GM12874 (cell line): ENCODE data around the gene RGL3.

Experiments used
- CTCF ChIP-seq: IDR thresholded peaks from 2 replicates; pipeline ENCODE4 v1.5.1; 2011; ENCODE audit warnings: low read depth, mild to moderate bottlenecking, control low read depth, low read length, moderate library complexity; ENCODE audit not compliant: insufficient read depth

Gene RGL3

DNA sequence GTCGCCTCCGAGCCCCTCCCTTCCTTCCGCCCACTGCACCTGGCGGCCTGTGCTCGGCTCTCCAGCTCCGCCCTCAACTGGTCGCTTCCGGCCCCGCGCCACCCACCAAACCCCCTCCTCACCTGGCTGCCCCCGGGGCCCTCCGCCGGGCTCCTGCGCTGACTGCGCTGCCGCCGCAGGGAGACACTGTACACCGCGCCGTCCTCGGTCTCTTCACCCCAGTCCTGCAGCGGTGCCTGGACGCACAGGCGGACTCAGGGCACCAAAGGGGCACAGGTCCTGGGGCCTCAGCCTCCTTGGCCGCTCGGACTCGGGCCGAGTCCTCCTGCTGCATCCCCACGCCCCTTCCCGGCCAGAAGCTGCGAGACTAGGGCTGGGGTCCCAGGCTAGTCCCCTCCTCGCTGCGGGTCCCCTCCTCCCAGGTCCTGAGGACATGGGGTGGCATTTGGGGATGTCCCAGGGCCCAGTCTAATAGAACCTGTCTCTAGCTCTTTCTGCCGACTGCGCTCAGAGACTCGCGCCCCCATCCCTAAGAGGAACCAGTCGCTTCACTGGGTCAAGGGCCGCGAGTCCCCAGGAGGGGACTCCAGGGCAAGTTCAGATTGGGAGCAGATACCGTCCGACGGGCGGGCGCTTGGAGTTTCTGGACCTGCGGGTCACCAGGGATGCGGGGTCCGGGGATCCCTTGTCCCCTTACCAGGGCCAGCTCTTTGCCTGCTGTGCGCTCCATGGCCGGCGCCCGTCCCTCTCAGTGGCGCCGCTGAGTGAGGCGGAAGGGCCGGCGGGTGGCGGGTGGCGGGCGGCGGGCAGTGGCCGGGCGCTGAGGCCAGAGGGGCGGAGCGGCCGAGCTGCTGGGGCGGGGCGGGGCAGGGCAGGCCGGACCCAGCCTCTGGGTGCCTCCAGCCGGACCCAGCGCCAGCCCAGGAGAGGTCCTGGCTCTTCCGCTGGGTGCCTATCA lies at the start of gene RGL3:
Gene RGL3 (minus strand): TSS at position 766 of the 958 bp plus-strand sequence. CDS start 36 bp downstream, at position 730.
- TF ChIP-seq CTCF, result no peak

- no peak for TF ChIP-seq CTCF
These were observed 46.5 kb upstream of the RGL3 start for GRCh38 chr19:11465600-11465999.

DNA sequence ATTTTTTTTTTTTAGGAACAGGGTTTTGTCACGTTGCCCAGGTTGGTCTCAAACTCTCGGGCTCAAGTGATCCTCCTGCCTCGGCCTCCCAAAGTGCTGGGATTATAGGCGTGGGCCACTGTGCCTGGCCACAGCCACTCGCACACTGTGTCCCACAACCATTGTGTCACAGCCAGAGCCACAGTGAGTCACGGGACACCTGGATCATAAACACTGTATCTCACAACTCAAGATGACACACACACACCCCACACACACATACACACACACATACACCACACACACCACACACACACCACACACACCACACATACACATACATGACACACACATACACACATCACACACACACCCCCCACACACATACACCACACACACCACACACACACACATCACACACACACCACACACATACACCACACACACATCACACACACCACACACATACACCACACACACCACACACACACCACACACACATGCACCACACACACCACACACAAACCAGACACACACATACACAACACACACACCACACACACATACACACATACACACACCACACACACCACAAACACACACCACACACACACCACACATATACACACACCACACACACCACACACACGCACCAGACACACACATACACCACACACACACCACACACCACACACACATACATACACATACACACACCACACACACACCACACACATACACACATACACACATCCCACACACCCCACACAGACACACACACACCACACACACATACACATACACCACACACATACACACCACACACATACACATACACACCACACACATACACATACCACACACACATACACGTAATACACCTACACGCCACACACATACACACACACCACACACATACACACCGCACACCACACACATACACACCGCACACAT lies 45.5 kb upstream of the RGL3 start:
- TF ChIP-seq CTCF, result no peak

DNA sequence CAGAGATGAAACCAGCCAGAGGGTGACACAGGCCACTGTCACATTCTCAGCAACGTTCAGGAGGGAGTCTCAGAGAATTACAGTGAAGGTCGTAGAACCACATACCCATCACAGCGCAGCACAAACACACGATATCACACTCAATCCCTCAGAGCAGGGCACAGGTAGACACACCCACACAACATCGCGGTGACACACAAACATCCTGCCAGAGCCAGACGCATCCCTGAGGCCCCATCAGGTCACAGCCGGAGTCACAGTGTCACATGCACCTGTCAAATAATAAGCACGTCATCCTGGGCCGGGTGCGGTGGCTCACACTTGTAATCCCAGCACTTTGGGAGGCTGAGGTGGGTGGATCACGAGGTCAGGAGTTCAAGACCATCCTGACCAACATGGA lies 44.3 kb upstream of the RGL3 start:
- no peak for TF ChIP-seq CTCF

DNA sequence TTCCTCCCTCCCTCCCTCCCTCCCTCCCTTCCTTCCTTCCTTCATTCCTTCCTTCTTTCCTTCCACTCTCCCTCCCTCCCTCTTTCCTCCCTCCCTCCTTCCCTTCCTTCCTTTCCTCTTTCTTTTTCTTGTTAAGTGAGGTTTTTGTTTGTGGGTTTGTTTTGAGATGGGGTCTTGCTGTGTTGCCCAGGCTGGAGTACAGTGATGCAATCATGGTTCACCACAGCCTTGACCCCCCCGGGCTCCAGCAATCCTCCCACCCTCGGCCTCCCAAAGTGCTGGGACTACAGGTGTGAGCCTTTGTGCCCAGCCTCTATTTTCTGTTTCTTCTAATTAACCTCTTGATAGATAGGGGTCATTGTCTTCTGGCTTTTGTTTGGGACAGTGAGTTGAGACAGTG lies 42.3 kb upstream of the RGL3 start:
- no peak for TF ChIP-seq CTCF

- TF ChIP-seq CTCF, result peak; percentile 54
These were observed 41.1 kb upstream of the RGL3 start for GRCh38 chr19:11460207-11460606.
